ENCODE data around the gene CHRNB1. TPM values are rescaled to one million over a fixed set of nuclear protein-coding genes. Genes with fewer than 3 reads are reported as not detected.

CHRNB1 gene
- total and polyA plus RNA-seq, 2 of the 8 experiments (the other 6 are each of a cell fraction or from before 2014, with no cell fraction given): 14.1 to 28.2 TPM

- TF ChIP-seq CHD7 (IDR thresholded peaks at IDR 0.05; ENCODE audit: insufficient replicate concordance, low read length) (no peak), FOSL1 (IDR thresholded peaks at IDR 0.05; ENCODE audit: insufficient read depth, low read depth, low read length) (no peak), EZH2 (IDR thresholded peaks at IDR 0.05; ENCODE audit: low read depth, low read length, severe bottlenecking) (no peak), GABPA (IDR thresholded peaks at IDR 0.05; ENCODE audit: borderline replicate concordance, insufficient read depth, low read length) (no peak), TEAD4 (IDR thresholded peaks at IDR 0.05; ENCODE audit: low read depth, low read length) (no peak), POU5F1 (IDR thresholded peaks at IDR 0.05; ENCODE audit: low read depth, low read length) (peak; percentile 99), TAF1 (IDR thresholded peaks at IDR 0.05; ENCODE audit: low read depth, low read length) (no peak), KDM4A (IDR thresholded peaks at IDR 0.05; ENCODE audit: low read depth, low read length, severe bottlenecking) (peak; percentile 44), BCL11A (IDR thresholded peaks at IDR 0.05; ENCODE audit: low read depth in 2 of 2, low read length in 2 of 2) (no peak), YY1 (IDR thresholded peaks at IDR 0.05; ENCODE audit: low read depth, low read length) (peak; percentile 94), POLR2A (IDR thresholded peaks at IDR 0.05; ENCODE audit: control extremely low read depth in 1 of 2, low read depth in 2 of 2, low read length in 2 of 2) (no peak; a peak in 1 of 3 replicates)
These were observed 38.6 kb downstream of the CHRNB1 start (continued) for GRCh38 chr17:7483255-7484066.
